HG03442 (cell line): Measurements from ENCODE around the gene CCL24.
A peak's percentile ranks its signal among the peaks of the same experiment; 100 is the strongest.
"Not testable (repeated sequence)": the region's sequence is repeated elsewhere in the genome, so short reads cannot be mapped to it uniquely, and the experiment has no call there.

Experiments
- ATAC-seq: cut with Tn5 transposase; IDR thresholded peaks from one replicate; pipeline ENCODE4 v1.9.1; 2021; ENCODE audit warnings: mild to moderate bottlenecking, moderate library complexity; ENCODE audit not compliant: unreplicated experiment

The CCL24 gene

GRCh38 chr7:75813781-75814236 is at the start of gene CCL24:
Gene CCL24, minus strand, starts transcription at chr7:75813806. Its CDS starts 91 bp downstream, at chr7:75813715.
- no peak for ATAC-seq

GRCh38 chr7:75861636-75862035 is 48.0 kb upstream of the CCL24 start:
- ATAC-seq = no peak

- no peak for ATAC-seq
These were observed 44.8 kb upstream of the CCL24 start for GRCh38 chr7:75858410-75858809.

DNA sequence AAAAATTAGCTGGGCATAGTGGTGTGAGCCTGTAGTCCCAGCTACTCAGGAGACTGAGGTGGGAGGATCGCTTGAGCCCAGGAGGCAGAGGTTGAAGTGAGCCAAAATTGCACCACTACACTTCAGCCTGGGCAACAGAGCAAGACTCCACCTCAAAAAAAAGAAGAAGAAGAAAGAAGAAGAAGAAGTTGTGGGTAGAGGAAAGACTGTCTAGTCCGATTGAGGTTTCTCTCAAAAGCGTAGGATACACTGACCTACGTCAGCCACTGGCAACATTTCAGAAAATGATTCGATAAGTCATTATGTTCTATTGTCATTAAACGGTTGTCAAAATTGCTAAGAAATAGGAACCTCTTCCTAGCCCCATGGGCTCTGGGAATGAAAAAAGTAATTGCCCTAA is 42.9 kb upstream of the CCL24 start:
- ATAC-seq = no peak

DNA sequence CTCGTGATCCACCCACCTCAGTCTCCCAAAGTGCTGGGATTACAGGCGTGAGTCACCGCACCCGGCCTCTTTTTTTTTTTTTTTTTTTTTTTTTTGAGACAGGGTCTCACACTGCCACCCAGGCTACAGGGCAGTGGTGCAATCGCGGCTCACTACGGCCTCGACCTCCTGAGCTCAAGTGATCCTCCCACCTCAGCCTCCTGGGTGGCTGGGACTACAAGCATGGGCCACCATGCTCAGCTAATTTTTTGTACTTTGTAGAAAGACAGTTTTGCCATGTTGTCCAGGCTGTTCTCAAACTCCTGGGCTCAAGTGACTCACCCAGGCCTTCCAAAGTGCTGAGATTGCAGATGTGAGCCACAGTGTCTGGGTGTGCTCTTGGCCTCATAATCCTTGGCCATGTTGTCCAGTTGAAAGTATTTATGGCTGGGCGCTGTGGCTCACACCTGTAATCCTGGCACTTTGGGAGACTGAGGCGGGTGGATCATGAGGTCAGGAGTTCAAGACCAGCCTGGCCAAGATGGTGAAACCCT is 41.3 kb upstream of the CCL24 start:
- not testable (repeated sequence) for ATAC-seq

DNA sequence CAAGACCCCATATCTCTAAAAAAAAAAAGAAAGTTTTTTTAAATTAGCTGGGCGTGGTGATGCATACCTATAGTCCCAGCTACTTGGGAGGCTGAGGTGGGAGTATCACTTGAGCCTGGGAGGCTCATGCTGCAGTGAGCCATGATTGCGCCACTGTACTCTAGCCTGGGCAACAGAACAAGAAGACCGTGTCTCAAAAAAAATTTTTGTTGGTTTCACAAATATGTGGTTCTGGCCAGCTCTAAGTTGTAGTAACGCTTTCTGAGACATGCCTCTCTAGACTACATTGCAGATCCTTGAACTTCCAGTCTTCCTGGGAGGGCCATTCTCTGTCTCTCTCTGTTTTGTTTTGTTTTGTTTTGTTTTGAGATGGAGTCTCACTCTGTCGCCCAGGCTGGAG is 40.6 kb upstream of the CCL24 start:
- ATAC-seq = no peak

DNA sequence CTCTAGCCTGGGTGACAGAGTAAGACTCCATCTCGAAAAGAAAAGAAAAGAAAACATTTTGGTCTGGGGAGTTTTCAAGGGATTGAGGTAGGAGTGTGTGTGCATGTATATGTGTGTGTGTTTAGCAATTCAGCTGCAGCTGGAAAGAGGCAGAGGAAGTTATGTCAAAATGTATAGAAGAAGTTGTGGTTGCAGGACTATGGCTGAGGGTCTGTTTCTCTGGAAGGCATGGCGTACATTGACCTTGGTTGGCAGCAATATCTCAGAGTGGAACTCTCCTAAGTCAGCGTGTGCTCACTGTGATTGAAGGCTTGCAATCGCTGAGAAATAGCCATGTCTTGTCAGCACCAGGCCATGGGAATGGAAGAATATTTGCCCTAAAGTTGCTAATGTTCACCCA is 36.6 kb upstream of the CCL24 start:
- no peak for ATAC-seq

DNA sequence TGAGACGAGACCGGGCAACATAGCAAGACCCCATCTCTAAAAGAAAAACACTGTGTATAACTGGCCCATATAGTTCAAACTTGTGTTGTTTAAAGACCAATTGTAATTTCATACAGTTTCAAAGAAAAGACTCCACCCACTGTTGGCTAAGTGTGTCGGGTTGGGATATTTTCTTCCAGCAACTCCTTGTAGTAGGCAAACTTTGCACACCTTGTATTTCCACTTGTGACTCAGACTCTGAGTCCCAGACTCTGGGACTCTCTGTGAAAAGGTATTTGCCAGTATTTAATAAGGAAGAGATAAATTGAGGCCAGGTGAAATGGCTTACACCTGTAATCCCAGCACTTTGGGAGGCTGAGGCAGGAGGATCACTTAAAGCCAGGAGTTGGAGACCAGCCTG is 36.0 kb upstream of the CCL24 start:
- ATAC-seq = no peak

DNA sequence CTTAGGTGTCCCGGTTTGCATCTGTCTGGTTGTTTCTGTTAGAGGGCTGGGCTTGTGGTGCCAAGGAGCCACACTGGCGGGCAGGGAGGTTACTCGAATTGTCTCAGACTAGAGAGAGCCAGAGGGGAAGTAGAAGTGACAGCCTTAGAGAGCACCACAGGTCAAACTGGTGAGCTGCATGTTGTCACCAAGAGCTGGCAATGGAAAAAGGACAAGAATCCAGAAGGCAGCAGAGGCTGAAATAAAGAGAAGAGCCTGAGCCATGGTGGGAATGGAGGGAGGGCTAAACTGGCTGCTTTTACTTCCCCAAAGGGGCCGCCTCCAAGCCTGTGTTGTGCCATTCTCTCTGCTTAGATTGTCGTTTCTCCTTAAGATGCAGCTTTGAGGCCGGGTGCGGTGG is 34.1 kb upstream of the CCL24 start:
- ATAC-seq = no peak

- ATAC-seq = not testable (repeated sequence)
These were observed 31.5 kb upstream of the CCL24 start for GRCh38 chr7:75845132-75845531.

- ATAC-seq = no peak
These were observed 30.6 kb upstream of the CCL24 start for GRCh38 chr7:75844158-75844557.

DNA sequence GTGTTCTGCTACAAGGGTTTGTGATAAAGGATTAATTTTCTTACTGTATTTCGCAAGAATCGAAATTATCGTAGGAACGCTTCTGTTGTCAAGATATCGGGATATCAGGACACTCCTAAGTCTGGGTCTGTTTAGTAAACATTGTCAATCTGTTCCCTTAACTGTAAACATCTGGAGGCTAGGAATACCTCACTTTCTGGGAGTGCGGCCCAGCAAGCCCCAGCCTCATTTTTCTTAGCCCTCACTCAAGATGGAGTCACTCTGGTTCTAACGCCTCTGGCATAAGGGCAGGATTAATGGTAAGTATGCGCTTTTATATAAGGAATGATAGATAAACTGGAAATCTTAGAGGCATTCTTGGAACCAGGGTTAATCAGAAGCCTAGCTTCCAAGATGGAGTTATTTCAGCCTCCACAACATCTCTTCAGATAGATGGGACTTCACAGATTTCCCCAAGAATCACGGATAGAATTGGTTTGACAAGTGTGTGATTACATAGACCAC is 30.1 kb upstream of the CCL24 start:
- ATAC-seq = no peak

GRCh38 chr7:75842836-75843446 is 29.3 kb upstream of the CCL24 start:
- peak; percentile 92 for ATAC-seq

- no peak for ATAC-seq
These were observed 26.4 kb upstream of the CCL24 start for GRCh38 chr7:75840029-75840428.

GRCh38 chr7:75838281-75838930 is 24.8 kb upstream of the CCL24 start:
- not testable (repeated sequence) for ATAC-seq

DNA sequence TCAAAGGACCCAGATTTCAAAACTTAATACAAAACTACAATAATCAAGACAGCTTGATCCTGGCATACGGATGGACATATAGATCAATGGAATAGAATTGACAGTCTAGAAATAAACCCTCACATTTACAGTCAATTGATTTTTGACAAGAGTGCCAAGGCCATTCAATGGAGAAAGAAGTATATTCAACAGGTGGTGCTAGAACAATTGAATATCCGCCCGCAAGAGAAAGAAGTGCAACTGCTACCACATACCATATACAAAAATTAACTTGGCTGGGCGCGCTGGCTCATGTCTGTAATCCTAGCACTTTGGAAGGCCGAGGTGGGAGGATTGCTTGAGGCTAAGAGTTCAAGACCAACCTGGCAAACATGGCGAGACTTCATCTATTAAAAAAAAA is 23.2 kb upstream of the CCL24 start:
- ATAC-seq = no peak

DNA sequence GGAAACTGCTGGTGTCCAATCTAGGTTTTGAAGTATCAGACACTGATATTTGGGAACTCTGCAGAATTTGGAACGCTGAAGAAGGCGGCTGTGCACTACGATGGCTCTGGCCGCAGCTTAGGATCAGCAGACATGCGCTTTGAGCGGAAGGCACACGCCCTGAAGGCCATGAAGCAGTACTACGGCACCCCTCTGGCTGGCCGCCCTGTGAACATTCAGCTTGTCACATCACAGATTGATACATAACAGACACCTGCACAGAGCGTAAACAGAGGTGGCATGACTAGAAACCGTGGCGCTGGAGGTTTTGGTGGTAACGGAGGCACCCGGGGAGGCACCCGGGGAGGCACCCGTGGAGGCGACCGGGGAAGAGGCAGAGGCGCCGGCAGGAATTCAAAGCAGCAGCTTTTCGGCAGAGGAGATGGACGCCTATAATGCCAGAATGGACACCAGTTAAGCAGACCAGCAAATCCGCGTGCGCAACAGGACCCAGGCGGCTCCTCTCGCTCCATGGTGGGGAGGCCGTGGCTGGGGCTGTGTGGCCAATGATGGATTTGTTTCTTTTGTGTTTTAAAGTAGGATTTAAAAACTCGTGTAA is 22.2 kb upstream of the CCL24 start:
- no peak for ATAC-seq

DNA sequence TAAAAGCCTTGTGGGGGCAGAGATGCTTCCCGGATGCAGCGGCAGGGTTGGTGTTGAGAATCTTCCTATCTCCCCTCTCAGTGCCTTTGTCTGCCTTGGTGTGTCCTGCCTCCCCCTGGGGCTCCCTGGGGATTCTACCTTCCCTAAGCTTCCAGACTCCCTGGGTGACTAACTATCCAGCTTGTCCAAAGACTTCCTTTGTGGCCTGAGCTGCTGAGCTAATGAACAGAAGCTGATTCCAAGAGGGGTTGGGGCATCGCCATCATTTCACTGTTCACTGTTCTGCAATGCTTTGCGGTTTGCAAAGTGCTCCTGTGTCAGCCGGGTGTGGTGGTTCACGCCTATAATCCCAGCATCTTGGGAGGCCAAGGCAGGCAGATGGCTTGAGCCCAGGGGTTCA is 20.1 kb upstream of the CCL24 start:
- ATAC-seq = not testable (repeated sequence)

- ATAC-seq = no peak
These were observed 17.4 kb upstream of the CCL24 start for GRCh38 chr7:75830978-75831377.

GRCh38 chr7:75829656-75830055 is 16.1 kb upstream of the CCL24 start:
- not testable (repeated sequence) for ATAC-seq

GRCh38 chr7:75823198-75823910 is 9.7 kb upstream of the CCL24 start:
- no peak for ATAC-seq
